ENCODE measurements around the gene CITED4. TPM values are rescaled to one million over a fixed set of nuclear protein-coding genes. Genes with fewer than 3 reads are reported as not detected.

CITED4 gene
- total RNA-seq, 1 experiment from 2014 or later, result not detected

DNA sequence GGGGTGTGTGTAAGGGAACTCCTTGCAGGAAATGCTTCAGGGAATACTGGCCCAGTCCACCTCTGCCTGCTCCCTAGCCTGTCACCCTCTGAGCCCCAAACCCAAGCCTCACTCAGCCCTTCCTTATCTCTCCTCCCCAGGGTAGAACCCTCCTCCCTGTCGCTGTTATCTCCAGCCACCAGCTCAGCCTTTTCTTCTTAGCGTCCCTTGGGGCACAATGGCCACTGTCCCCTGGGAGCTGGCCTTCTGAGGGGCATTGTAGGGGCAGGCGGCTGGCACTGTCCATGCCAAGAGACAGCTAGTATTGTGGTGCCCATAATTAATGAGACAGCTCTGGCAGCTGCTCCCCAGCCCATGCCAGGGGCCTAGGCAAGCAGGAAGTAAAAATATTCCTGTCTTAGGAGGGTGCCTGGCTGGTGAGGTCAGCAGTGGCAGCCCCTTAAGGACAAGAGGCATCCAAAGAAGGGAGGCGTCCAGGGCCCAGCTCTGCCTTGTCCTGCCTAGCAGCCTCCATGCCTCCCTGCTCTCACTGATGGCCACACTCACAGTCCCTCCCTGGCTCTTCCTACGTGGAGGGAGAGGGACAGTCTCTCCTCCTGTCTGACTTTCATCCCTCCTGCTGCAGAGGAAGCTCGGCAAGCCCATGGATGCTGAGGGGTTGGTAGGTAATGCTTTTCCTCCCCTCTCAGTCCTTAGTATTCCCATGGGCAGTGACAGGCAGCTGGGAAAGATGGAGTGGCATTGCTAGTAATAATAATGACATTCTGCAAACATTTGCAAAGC, 41.1 kb downstream of the CITED4 start:
- H3K27me3 ChIP-seq (ENCODE audit: low read length), result no peaks in the 10 kb centered on the region
- no peaks in the 10 kb centered on the region for H3K36me3 ChIP-seq (ENCODE audit: insufficient read depth, low read length)
- H3K9ac ChIP-seq (ENCODE audit: low read length), result peak overlapping the region; percentile 40; the same call in 1 of the 2 replicates
- H3K27ac ChIP-seq (ENCODE audit: low read length), result peak overlapping the region; percentile 60
- peak overlapping the region; percentile 5 for H3K4me2 ChIP-seq (ENCODE audit: low read depth, low read length, poor library complexity, severe bottlenecking)
- H3K9me3 ChIP-seq (ENCODE audit: low read length), result no peaks in the 10 kb centered on the region
- no peaks in the 10 kb centered on the region for H3K79me2 ChIP-seq (ENCODE audit: low read length)
- DNase-seq, result no peak
- H2AFZ ChIP-seq (ENCODE audit: low read length), result no peak overlapping the region
- H3K4me3 ChIP-seq (ENCODE audit: low read length), result no peak overlapping the region
- H4K20me1 ChIP-seq (ENCODE audit: insufficient read depth, low read depth, low read length), result no peaks in the 10 kb centered on the region
- H3K4me1 ChIP-seq (ENCODE audit: low read length), result peaks cover 83% of the 10 kb centered on the region
- no peaks in the 10 kb centered on the region for H3K9me2 ChIP-seq (replicated peaks; ENCODE audit: insufficient read depth, low read length)

DNA sequence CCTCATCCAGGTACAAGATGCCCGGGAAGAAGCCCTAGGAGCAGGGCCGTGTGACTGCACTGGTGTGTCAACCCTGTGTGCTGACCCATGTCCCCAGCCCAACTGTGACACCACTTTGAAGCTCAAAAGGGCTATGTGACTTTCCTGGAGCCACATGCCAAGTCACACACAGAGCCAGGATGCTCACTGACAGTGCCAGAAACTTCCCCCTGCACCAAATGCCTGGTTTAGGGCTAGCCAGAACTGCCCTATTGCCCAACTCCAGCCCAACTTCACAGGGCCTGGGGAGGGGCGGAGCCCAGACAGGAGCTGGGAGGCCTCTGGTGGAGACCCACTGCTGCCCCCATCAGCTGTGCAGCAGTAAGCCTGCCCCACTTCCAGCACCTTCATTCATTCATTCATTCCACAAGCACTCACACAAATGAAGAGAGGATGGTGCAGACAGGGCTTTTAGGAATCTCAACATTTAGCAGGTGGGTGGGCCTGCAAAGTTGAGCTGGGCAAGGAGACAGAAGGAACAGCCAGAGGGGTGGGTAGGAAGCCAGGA, 41.8 kb downstream of the CITED4 start:
- Histone ChIP-seq H3K4me3 (ENCODE audit: low read length) (no peak overlapping the region), H3K4me1 (ENCODE audit: low read length) (peaks cover 76% of the 10 kb centered on the region), H3K27ac (ENCODE audit: low read length) (peak overlapping the region; percentile 60), H3K27me3 (ENCODE audit: low read length) (no peaks in the 10 kb centered on the region), H3K36me3 (ENCODE audit: insufficient read depth, low read length) (no peaks in the 10 kb centered on the region), H3K9ac (ENCODE audit: low read length) (peak overlapping the region; percentile 40; the same call in 1 of the 2 replicates), H3K9me2 (replicated peaks; ENCODE audit: insufficient read depth, low read length) (no peaks in the 10 kb centered on the region), H4K20me1 (ENCODE audit: insufficient read depth, low read depth, low read length) (no peaks in the 10 kb centered on the region), H3K9me3 (ENCODE audit: low read length) (no peaks in the 10 kb centered on the region), H3K79me2 (ENCODE audit: low read length) (no peaks in the 10 kb centered on the region), H3K4me2 (ENCODE audit: low read depth, low read length, poor library complexity, severe bottlenecking) (peak overlapping the region; percentile 5), H2AFZ (ENCODE audit: low read length) (no peak overlapping the region)
- DNase-seq, result peak; percentile 52

DNA sequence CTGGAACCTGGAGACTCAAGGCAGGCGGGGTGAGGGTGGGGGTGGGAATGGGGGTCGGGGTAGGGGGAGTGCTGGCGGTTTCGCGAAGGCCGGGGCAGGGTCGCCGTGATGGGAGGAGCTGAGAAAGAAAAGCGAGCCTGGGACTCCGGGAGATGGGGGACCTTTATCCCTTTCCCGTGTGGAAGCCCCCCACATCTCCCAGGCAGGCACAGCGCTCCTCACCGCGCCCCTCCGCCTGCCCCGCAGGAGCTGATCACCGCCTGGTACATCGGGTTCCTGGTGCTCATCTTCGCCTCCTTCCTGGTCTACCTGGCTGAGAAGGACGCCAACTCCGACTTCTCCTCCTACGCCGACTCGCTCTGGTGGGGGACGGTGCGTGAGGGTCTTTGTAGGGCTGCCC, 43.1 kb downstream of the CITED4 start:
- H4K20me1 ChIP-seq (ENCODE audit: insufficient read depth, low read depth, low read length), result no peaks in the 10 kb centered on the region
- H3K27ac ChIP-seq (ENCODE audit: low read length), result no peak overlapping the region
- H3K36me3 ChIP-seq (ENCODE audit: insufficient read depth, low read length), result no peaks in the 10 kb centered on the region
- no peaks in the 10 kb centered on the region for H3K9me2 ChIP-seq (replicated peaks; ENCODE audit: insufficient read depth, low read length)
- H3K79me2 ChIP-seq (ENCODE audit: low read length), result no peaks in the 10 kb centered on the region
- no peak overlapping the region for H3K4me2 ChIP-seq (ENCODE audit: low read depth, low read length, poor library complexity, severe bottlenecking)
- peaks cover 63% of the 10 kb centered on the region for H3K4me1 ChIP-seq (ENCODE audit: low read length)
- H3K4me3 ChIP-seq (ENCODE audit: low read length), result no peak overlapping the region
- no peaks in the 10 kb centered on the region for H3K27me3 ChIP-seq (ENCODE audit: low read length)
- H3K9me3 ChIP-seq (ENCODE audit: low read length), result no peaks in the 10 kb centered on the region
- H3K9ac ChIP-seq (ENCODE audit: low read length), result no peak overlapping the region
- no peak for DNase-seq
- no peak overlapping the region for H2AFZ ChIP-seq (ENCODE audit: low read length)

DNA sequence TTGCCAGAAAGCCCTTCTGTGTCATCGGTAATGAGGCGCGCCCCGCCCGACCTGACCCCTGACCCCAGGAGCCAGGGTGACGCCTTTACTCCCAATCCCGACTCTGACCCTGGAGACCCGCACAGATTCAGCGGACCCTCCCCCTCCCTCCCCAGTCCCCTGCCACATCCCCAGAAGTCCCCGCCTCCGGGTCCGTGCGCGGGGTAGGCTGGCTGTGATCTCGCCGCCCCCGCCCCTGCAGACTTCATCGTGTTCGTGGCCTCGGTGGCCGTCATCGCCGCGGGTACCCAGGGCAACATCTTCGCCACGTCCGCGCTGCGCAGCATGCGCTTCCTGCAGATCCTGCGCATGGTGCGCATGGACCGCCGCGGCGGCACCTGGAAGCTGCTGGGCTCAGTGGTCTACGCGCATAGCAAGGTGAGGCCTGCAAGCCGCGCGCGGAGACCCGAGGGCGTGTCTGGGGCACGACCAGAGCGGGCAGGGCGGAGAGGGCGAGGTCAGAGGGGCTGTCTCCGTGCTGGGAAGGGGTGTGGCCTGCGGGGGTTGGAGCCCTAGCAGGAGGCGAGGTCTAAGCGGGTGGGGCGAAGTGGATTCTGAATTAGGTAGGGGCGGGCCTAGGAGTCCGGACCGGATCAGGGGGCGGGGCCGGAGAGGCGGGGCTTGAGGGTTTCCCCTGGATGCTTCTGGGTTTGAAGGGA, 43.8 kb downstream of the CITED4 start:
- Histone ChIP-seq H2AFZ (ENCODE audit: low read length) (no peak overlapping the region; the same call in 1 of the 2 replicates), H3K27me3 (ENCODE audit: low read length) (no peaks in the 10 kb centered on the region), H3K27ac (ENCODE audit: low read length) (no peak overlapping the region), H3K4me1 (ENCODE audit: low read length) (peaks cover 62% of the 10 kb centered on the region), H3K9me2 (replicated peaks; ENCODE audit: insufficient read depth, low read length) (no peaks in the 10 kb centered on the region), H3K9me3 (ENCODE audit: low read length) (no peaks in the 10 kb centered on the region), H3K36me3 (ENCODE audit: insufficient read depth, low read length) (no peaks in the 10 kb centered on the region), H3K4me3 (ENCODE audit: low read length) (peak overlapping the region; percentile 46; the same call in 1 of the 2 replicates), H4K20me1 (ENCODE audit: insufficient read depth, low read depth, low read length) (no peaks in the 10 kb centered on the region), H3K9ac (ENCODE audit: low read length) (peak overlapping the region; percentile 52), H3K79me2 (ENCODE audit: low read length) (no peaks in the 10 kb centered on the region), H3K4me2 (ENCODE audit: low read depth, low read length, poor library complexity, severe bottlenecking) (peak overlapping the region; percentile 55)
- DNase-seq, result peak; percentile 94

DNA sequence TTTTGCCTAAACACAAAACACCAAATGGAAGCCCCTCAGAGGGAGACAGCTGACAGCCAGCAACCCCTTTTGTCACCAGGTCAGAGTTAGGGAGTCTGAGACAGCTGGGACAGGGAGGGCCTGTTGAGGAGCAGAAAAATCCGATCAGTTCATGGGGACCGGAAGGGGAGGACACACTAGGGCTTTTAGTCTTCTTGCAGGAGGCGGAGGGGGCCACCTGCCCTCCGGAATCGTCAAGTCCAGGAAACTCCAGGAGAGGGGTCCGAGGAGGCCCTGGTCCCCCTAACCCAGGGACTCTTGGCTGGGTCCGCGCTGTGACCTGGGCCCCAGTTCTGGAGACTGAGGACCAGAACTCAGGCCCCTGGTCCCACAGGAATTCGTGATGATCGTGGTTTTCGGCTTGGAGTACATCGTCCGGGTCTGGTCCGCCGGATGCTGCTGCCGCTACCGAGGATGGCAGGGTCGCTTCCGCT, 44.3 kb downstream of the CITED4 start:
- H3K9me2 ChIP-seq (replicated peaks; ENCODE audit: insufficient read depth, low read length), result no peaks in the 10 kb centered on the region
- H3K79me2 ChIP-seq (ENCODE audit: low read length), result no peaks in the 10 kb centered on the region
- H3K4me1 ChIP-seq (ENCODE audit: low read length), result peaks cover 56% of the 10 kb centered on the region
- no peak overlapping the region for H2AFZ ChIP-seq (ENCODE audit: low read length)
- no peak for DNase-seq
- H3K27ac ChIP-seq (ENCODE audit: low read length), result no peak overlapping the region
- no peaks in the 10 kb centered on the region for H3K9me3 ChIP-seq (ENCODE audit: low read length)
- H3K27me3 ChIP-seq (ENCODE audit: low read length), result no peaks in the 10 kb centered on the region
- peak overlapping the region; percentile 52; the same call in 1 of the 2 replicates for H3K9ac ChIP-seq (ENCODE audit: low read length)
- H3K4me2 ChIP-seq (ENCODE audit: low read depth, low read length, poor library complexity, severe bottlenecking), result peak overlapping the region; percentile 55
- H3K4me3 ChIP-seq (ENCODE audit: low read length), result peak overlapping the region; percentile 46; the same call in 1 of the 2 replicates
- H4K20me1 ChIP-seq (ENCODE audit: insufficient read depth, low read depth, low read length), result no peaks in the 10 kb centered on the region
- no peaks in the 10 kb centered on the region for H3K36me3 ChIP-seq (ENCODE audit: insufficient read depth, low read length)

DNA sequence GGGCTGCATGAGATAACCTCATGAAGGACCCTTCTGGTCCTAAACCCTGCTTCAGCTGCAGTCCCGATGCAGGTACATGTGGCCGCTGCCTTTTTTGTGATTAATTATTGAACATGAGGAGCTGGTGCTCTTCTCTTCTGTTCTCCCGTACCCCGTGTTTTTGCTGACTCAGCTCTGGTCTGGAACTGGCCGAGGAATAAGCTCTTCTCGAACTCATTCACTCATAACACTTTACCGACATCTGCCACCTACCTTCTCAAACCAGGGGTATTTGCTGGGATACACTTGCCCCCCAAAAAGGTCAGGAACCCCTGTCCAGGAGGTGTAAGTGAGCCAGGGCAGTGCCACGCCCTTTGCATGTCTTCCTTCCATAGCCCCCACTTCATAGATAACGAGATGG, 46.7 kb downstream of the CITED4 start:
- H2AFZ ChIP-seq (ENCODE audit: low read length), result no peak overlapping the region
- no peaks in the 10 kb centered on the region for H3K9me2 ChIP-seq (replicated peaks; ENCODE audit: insufficient read depth, low read length)
- no peaks in the 10 kb centered on the region for H3K27me3 ChIP-seq (ENCODE audit: low read length)
- H3K4me2 ChIP-seq (ENCODE audit: low read depth, low read length, poor library complexity, severe bottlenecking), result no peak overlapping the region
- H4K20me1 ChIP-seq (ENCODE audit: insufficient read depth, low read depth, low read length), result no peaks in the 10 kb centered on the region
- no peaks in the 10 kb centered on the region for H3K36me3 ChIP-seq (ENCODE audit: insufficient read depth, low read length)
- no peak overlapping the region for H3K9ac ChIP-seq (ENCODE audit: low read length)
- no peak overlapping the region for H3K27ac ChIP-seq (ENCODE audit: low read length)
- no peaks in the 10 kb centered on the region for H3K79me2 ChIP-seq (ENCODE audit: low read length)
- no peaks in the 10 kb centered on the region for H3K9me3 ChIP-seq (ENCODE audit: low read length)
- H3K4me3 ChIP-seq (ENCODE audit: low read length), result no peak overlapping the region
- DNase-seq, result no peak
- peaks cover 44% of the 10 kb centered on the region for H3K4me1 ChIP-seq (ENCODE audit: low read length)

Other genes starting within 250 kb of the CITED4 start
- gene RIMS3, start 196.7 kb downstream of the CITED4 start, total RNA-seq (2014; rRNA removed; shearing (Covaris generic); ENCODE audit: low replicate concordance), result 4.2 and 5.5 TPM in 2 replicates
- gene NFYC, start 170.7 kb downstream of the CITED4 start, total RNA-seq (2014; rRNA removed; shearing (Covaris generic); ENCODE audit: low replicate concordance), result 52.4 and 62.6 TPM in 2 replicates
- 2.3 and 3.2 TPM in 2 replicates for gene KCNQ4, start 78.6 kb downstream of the CITED4 start, total RNA-seq (2014; rRNA removed; shearing (Covaris generic); ENCODE audit: low replicate concordance)
- 34.4 and 61.3 TPM in 2 replicates for gene CTPS1, start 117.3 kb upstream of the CITED4 start, total RNA-seq (2014; rRNA removed; shearing (Covaris generic); ENCODE audit: low replicate concordance)
- gene SLFNL1, start 159.4 kb upstream of the CITED4 start, total RNA-seq (2014; rRNA removed; shearing (Covaris generic); ENCODE audit: low replicate concordance), result 0.89 and 1.5 TPM in 2 replicates

Measured in Karpas-422 (cell line).